Sigmoid colon (tissue), 4 donors: ENCODE measurements around the gene POC5.

Experiments
- EP300 ChIP-seq, 4 donors: sonication (generic); formaldehyde crosslinking; IDR thresholded peaks; one replicate each; pipeline ENCODE4 v1.6.1; 2017; ENCODE audit warnings: antibody characterized with exemption in 4 of 4
- TF ChIP-seq, protein P1 (sequence below), 4 experiments: fragments of 450-650 bp in 3 of 4; fragments of 200-600 bp in 1 of 4; IDR thresholded peaks; one replicate each; pipeline ENCODE4 v1.5.1; 2016 to 2019; ENCODE audit warnings: antibody characterized with exemption in 4 of 4, mild to moderate bottlenecking in 3 of 4, moderate library complexity in 2 of 4

DNA sequence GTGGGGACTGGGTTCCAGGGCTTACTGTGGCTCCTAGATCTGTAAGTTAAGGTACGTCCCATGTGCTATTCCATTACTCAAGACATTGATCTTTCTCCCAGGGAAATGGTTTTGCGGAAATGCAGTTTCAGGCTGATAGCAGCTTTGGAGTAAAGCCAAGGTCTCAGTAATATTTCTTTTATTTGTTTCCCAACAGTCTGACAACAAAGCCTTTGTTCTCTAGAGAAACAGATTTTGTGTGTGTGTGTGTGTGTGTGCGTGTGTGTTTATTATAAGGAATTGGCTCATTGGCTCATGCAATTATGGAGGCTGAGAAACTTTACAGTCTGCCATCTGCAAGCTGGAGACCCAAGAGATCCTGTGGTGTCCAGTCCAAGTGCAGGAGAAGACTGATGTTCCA is 12.1 kb upstream of the POC5 start:
- TF ChIP-seq, protein P1, sequence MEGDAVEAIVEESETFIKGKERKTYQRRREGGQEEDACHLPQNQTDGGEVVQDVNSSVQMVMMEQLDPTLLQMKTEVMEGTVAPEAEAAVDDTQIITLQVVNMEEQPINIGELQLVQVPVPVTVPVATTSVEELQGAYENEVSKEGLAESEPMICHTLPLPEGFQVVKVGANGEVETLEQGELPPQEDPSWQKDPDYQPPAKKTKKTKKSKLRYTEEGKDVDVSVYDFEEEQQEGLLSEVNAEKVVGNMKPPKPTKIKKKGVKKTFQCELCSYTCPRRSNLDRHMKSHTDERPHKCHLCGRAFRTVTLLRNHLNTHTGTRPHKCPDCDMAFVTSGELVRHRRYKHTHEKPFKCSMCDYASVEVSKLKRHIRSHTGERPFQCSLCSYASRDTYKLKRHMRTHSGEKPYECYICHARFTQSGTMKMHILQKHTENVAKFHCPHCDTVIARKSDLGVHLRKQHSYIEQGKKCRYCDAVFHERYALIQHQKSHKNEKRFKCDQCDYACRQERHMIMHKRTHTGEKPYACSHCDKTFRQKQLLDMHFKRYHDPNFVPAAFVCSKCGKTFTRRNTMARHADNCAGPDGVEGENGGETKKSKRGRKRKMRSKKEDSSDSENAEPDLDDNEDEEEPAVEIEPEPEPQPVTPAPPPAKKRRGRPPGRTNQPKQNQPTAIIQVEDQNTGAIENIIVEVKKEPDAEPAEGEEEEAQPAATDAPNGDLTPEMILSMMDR (IDR thresholded peaks at IDR 0.05), result no peak
- TF ChIP-seq EP300 (IDR thresholded peaks at IDR 0.05), result no peak
